Measurements from ENCODE around the gene ARHGAP19.

DNA sequence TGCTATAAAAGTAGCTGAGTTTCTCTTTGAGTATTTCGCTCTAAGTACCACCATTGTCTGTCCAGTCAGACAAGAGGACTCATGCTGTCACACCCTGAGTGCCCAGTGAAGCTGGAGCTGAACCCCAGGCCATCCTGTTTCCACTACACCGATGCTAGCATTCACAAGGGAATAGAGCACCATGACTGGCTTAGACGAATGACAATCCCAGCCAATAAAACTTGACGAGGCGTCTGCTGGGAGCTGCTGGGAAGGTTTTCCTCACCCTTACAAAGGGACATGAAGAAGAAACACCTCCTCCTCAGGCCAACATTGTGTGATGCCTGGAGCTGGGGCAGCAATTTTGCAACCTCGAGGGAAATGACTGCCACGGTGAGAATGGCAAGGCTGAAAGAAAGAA lies 89.2 kb downstream of the ARHGAP19 start:
- TF ChIP-seq, protein P1, sequence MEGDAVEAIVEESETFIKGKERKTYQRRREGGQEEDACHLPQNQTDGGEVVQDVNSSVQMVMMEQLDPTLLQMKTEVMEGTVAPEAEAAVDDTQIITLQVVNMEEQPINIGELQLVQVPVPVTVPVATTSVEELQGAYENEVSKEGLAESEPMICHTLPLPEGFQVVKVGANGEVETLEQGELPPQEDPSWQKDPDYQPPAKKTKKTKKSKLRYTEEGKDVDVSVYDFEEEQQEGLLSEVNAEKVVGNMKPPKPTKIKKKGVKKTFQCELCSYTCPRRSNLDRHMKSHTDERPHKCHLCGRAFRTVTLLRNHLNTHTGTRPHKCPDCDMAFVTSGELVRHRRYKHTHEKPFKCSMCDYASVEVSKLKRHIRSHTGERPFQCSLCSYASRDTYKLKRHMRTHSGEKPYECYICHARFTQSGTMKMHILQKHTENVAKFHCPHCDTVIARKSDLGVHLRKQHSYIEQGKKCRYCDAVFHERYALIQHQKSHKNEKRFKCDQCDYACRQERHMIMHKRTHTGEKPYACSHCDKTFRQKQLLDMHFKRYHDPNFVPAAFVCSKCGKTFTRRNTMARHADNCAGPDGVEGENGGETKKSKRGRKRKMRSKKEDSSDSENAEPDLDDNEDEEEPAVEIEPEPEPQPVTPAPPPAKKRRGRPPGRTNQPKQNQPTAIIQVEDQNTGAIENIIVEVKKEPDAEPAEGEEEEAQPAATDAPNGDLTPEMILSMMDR (IDR thresholded peaks at IDR 0.05; ENCODE audit: poor library complexity) = no peak
- TF ChIP-seq EZH2 (IDR thresholded peaks at IDR 0.05; ENCODE audit: borderline replicate concordance) (no peak), EZH2phosphoT487 (IDR thresholded peaks at IDR 0.05; ENCODE audit: low read depth, severe bottlenecking, unreplicated experiment) (no peak)
